Activated CD4-positive, alpha-beta T cell treated with anti-CD3 and anti-CD28 coated beads, Interleukin-2, amount 50 U/mL, for 1 hour (primary cell): ENCODE results near the gene OBP2A.

Source experiments
- DNase-seq: peaks from one replicate; pipeline ENCODE4 v3.0.0-alpha.2; 2020

The OBP2A gene

GRCh38 chr9:135555203-135555602, 9.3 kb downstream of the OBP2A start:
- DNase-seq, result no peak

GRCh38 chr9:135555910-135556309, 10.0 kb downstream of the OBP2A start:
- no peak for DNase-seq

GRCh38 chr9:135559606-135560005, 13.7 kb downstream of the OBP2A start:
- no peak for DNase-seq

- DNase-seq, result no peak
Observed at GRCh38 chr9:135561391-135562234, 15.7 kb downstream of the OBP2A start, which contains the start of gene PAEP. PAEP (plus strand) TSS chr9:135561756.

GRCh38 chr9:135562235-135562745, 16.4 kb downstream of the OBP2A start:
- no peak for DNase-seq

GRCh38 chr9:135563039-135563476, 17.1 kb downstream of the OBP2A start:
- no peak for DNase-seq

GRCh38 chr9:135563858-135564257, 17.9 kb downstream of the OBP2A start:
- no peak for DNase-seq

GRCh38 chr9:135565141-135565628, 19.3 kb downstream of the OBP2A start:
- no peak for DNase-seq

- no peak for DNase-seq
Observed at GRCh38 chr9:135565636-135566035, 19.7 kb downstream of the OBP2A start.

- DNase-seq, result no peak
Observed at GRCh38 chr9:135566552-135566951, 20.6 kb downstream of the OBP2A start.

GRCh38 chr9:135567311-135567710, 21.4 kb downstream of the OBP2A start:
- DNase-seq, result no peak

GRCh38 chr9:135568026-135568425, 22.1 kb downstream of the OBP2A start:
- no peak for DNase-seq

GRCh38 chr9:135570456-135570855, 24.5 kb downstream of the OBP2A start:
- no peak for DNase-seq

GRCh38 chr9:135572233-135572632, 26.3 kb downstream of the OBP2A start:
- DNase-seq, result no peak

GRCh38 chr9:135573124-135573523, 27.2 kb downstream of the OBP2A start:
- DNase-seq, result no peak

GRCh38 chr9:135574331-135574730, 28.4 kb downstream of the OBP2A start:
- DNase-seq, result no peak

GRCh38 chr9:135574943-135575342, 29.0 kb downstream of the OBP2A start:
- DNase-seq, result no peak

GRCh38 chr9:135575995-135576631, 30.2 kb downstream of the OBP2A start:
- no peak for DNase-seq

- DNase-seq, result no peak
Observed at GRCh38 chr9:135577256-135577655, 31.3 kb downstream of the OBP2A start.

- DNase-seq, result no peak
Observed at GRCh38 chr9:135579356-135579755, 33.4 kb downstream of the OBP2A start.

GRCh38 chr9:135579889-135580660, 34.1 kb downstream of the OBP2A start:
- no peak for DNase-seq

GRCh38 chr9:135580664-135581380, 34.9 kb downstream of the OBP2A start:
- DNase-seq, result no peak
